ENCODE results near the gene ANKRD13B. TPM values are rescaled to one million over a fixed set of nuclear protein-coding genes. Genes with fewer than 3 reads are reported as not detected.

Gene ANKRD13B
- total RNA-seq (2021): 29.8 to 45.5 TPM (median 32.2 TPM) in 3 replicates
- percentile 48 among the genes with signal in this experiment for Bru-seq, nascent RNA
- long read RNA-seq, experiment 1, transcript ANKRD13B-201 (15 exons, 3,214 nt): major isoform, 13 of 52 reads
- long read RNA-seq, experiment 1, partial matches to known transcripts: 25 of 52 reads
- long read RNA-seq, experiment 1, other reads (novel, unspliced or antisense): 13 of 52 reads
- long read RNA-seq, experiment 2, partial matches to known transcripts: 7 of 13 reads
- long read RNA-seq, experiment 2, other reads (novel, unspliced or antisense): 3 of 13 reads
- long read RNA-seq, experiment 3: 0 reads

GRCh38 chr17:29592850-29593551, at the start of gene ANKRD13B:
TSS of gene ANKRD13B (plus strand) at chr17:29593132. CDS start at chr17:29593622, 490 bp downstream.
- DNase-seq (ENCODE audit: low spot score): peak; percentile 71
- H3K9me3 Mint-ChIP-seq: no peaks in the 10 kb centered on the region
- H3K4me1 Mint-ChIP-seq: peaks cover 55% of the 10 kb centered on the region
- H3K4me3 Mint-ChIP-seq: peak within 1 kb of the TSS; percentile 87
- H3K36me3 Mint-ChIP-seq: no peaks in the 10 kb centered on the region
- CTCF ChIA-PET: interaction anchor here (0.9 to 4.7 kb wide), 20 partner anchors 9 to 447 kb away, joined by 3 to 272 read pairs (median 8); partner anchors contain the start of genes ABHD15, CORO6, SSH2 and TP53I13
- POLR2A ChIA-PET: interaction anchor here (0.6 to 3.1 kb wide), 4 partner anchors 20 to 40 kb away, joined by 3 to 12 read pairs (median 4); partner anchors contain the start of gene ABHD15
- H3K27ac Mint-ChIP-seq: peak within 1 kb of the TSS; percentile 91
- ATAC-seq: no peak
- H3K27me3 Mint-ChIP-seq (ENCODE audit: low read depth): peaks cover 4% of the 10 kb centered on the region; the same call in 1 of the 2 replicates
- TF ChIP-seq ZBTB43 (CRISPR knock-in tag; IDR thresholded peaks at IDR 0.05) (no peak), ZNF263 (CRISPR knock-in tag; IDR thresholded peaks at IDR 0.05; ENCODE audit: low read depth) (no peak), GABPB1 (CRISPR knock-in tag; IDR thresholded peaks at IDR 0.05) (no peak), FOXP4 (CRISPR knock-in tag; IDR thresholded peaks at IDR 0.05) (peak; percentile 52; the same call in 1 of the 2 replicates), NFATC4 (CRISPR knock-in tag; IDR thresholded peaks at IDR 0.05) (no peak)

DNA sequence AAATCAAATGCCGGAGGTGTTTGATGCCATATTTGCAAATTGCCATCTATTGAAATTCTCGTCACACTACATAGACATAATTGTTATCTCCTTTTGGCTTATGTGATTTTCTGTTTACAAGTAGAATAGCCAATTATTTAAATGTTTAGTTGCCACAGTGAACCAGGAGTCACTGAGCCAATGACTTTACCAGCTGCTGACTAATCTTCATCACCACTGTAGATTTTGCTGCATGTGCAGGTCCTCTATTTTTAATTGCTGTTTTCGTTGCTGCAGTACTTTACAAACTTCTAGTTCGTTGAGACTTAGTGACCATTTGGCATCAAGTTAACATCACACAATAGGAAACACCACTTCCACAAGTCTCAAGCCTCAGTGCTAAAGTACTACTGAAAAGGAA, 48.9 kb upstream of the ANKRD13B start:
- Mint-ChIP-seq H3K36me3 (peaks cover 21% of the 10 kb centered on the region), H3K4me1 (peaks cover 4% of the 10 kb centered on the region), H3K27me3 (ENCODE audit: low read depth) (no peaks in the 10 kb centered on the region), H3K27ac (no peak overlapping the region; the same call in 1 of the 2 replicates), H3K9me3 (no peaks in the 10 kb centered on the region), H3K4me3 (no peak overlapping the region)
- DNase-seq (ENCODE audit: low spot score) (no peak), ATAC-seq (no peak)
- TF ChIP-seq, protein P1, sequence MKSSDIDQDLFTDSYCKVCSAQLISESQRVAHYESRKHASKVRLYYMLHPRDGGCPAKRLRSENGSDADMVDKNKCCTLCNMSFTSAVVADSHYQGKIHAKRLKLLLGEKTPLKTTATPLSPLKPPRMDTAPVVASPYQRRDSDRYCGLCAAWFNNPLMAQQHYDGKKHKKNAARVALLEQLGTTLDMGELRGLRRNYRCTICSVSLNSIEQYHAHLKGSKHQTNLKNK (CRISPR knock-in tag; IDR thresholded peaks at IDR 0.05): no peak
- no peak for TF ChIP-seq ZNF219 (CRISPR knock-in tag; IDR thresholded peaks at IDR 0.05; ENCODE audit: borderline replicate concordance)
- TF ChIP-seq, protein P2, sequence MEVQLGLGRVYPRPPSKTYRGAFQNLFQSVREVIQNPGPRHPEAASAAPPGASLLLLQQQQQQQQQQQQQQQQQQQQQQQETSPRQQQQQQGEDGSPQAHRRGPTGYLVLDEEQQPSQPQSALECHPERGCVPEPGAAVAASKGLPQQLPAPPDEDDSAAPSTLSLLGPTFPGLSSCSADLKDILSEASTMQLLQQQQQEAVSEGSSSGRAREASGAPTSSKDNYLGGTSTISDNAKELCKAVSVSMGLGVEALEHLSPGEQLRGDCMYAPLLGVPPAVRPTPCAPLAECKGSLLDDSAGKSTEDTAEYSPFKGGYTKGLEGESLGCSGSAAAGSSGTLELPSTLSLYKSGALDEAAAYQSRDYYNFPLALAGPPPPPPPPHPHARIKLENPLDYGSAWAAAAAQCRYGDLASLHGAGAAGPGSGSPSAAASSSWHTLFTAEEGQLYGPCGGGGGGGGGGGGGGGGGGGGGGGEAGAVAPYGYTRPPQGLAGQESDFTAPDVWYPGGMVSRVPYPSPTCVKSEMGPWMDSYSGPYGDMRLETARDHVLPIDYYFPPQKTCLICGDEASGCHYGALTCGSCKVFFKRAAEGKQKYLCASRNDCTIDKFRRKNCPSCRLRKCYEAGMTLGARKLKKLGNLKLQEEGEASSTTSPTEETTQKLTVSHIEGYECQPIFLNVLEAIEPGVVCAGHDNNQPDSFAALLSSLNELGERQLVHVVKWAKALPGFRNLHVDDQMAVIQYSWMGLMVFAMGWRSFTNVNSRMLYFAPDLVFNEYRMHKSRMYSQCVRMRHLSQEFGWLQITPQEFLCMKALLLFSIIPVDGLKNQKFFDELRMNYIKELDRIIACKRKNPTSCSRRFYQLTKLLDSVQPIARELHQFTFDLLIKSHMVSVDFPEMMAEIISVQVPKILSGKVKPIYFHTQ (CRISPR knock-in tag; IDR thresholded peaks at IDR 0.05): no peak
- TF ChIP-seq, protein P3, sequence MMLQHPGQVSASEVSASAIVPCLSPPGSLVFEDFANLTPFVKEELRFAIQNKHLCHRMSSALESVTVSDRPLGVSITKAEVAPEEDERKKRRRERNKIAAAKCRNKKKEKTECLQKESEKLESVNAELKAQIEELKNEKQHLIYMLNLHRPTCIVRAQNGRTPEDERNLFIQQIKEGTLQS (CRISPR knock-in tag; conservative IDR thresholded peaks at IDR 0.05): no peak
- no peak for TF ChIP-seq E2F4 (CRISPR knock-in tag; IDR thresholded peaks at IDR 0.05; ENCODE audit: borderline replicate concordance, low read depth)
- TF ChIP-seq MAX (CRISPR knock-in tag; IDR thresholded peaks at IDR 0.05): no peak
- no peak for TF ChIP-seq ZNF671 (CRISPR knock-in tag; IDR thresholded peaks at IDR 0.05)
- no peak for TF ChIP-seq TP53 (CRISPR knock-in tag; IDR thresholded peaks at IDR 0.05)
- TF ChIP-seq SMAD4 (CRISPR knock-in tag; IDR thresholded peaks at IDR 0.05): no peak
- no peak for TF ChIP-seq CDX4 (CRISPR knock-in tag; IDR thresholded peaks at IDR 0.05; ENCODE audit: borderline replicate concordance)
- no peak for TF ChIP-seq TEAD1 (CRISPR knock-in tag; IDR thresholded peaks at IDR 0.05)
- no peak for TF ChIP-seq NR2C2 (CRISPR knock-in tag; IDR thresholded peaks at IDR 0.05)
- TF ChIP-seq ESRRA (CRISPR knock-in tag; IDR thresholded peaks at IDR 0.05; ENCODE audit: borderline replicate concordance): no peak
- POLR2A ChIA-PET: no interaction called here
- CTCF ChIA-PET: no interaction called here

Measured in WTC11 (cell line).